ENCODE data around the gene KDM1A.
A peak's percentile ranks its signal among the peaks of the same experiment; 100 is the strongest.

The KDM1A gene

DNA sequence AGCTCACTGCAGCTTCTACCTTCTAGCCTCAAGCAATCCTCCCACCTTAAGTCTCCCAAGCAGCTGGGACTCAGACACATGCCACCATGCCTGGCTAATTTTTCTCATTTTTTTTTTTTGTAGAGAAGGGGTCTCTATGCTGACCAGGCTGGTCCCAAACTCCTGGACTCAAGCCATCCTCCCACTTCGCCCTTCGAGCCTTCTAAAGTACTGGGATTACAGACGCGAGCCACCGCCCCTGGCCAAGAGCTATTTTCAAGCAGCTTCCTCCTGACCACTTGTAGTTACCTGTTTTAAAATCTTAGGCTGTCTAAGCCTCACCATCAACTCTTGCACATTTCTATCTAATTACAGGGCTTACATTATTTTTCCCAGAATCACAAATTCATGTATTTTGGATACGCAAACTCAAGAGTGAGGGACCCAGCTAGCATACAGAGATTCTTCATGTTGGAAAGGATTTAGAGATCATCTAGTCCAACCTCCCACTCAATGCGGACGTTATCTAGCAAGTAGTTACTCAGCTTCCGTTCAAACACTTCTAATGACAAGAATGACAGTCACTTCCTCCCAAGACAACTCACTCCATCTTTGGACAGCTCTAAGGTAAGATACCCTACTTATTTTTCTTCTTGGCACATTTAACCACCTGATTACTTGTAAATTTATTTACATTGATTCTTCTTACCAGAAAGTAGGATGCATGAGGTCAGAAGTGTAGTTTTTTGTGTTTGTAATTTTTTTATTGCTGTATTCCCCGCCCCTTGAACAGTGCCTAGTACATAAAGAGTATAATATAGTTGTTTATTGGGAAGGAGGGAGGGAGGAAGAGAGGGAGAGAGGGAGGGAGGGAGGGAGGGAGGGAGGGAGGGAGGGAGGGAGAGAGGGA is 84.0 kb downstream of the KDM1A start:
- peaks cover 37% of the 10 kb centered on the region for H3K4me1 Mint-ChIP-seq

DNA sequence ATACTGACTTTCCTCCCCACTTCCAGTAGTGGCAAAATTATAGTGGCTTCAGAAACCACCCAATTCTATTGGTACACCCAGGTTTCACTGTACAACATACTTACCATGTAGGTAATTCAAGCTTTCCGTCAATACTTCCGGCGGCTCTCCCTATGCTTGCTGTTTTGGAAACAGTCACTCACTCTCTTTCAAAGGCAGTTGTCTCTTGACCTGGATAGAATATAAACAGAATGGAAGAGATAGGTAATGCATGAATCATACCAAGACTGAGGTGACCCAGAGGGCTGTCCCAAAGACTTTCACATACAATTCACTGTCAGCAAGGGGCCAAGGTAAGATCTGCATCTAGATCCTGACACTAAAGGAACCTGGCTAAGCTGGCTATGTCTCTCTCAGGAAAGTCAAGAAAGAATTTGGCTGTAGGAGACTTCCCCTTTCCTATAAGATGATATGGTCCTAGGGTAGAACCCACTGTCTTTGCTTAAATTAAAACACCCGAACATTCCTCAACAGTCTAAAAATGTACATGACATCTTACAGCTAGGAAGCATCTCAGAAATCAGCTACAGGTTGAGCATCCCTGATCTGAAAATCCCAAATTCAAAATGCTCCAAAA is 89.8 kb downstream of the KDM1A start:
- no peaks in the 10 kb centered on the region for H3K9me3 Mint-ChIP-seq
- peak overlapping the region in 1 of 2 donors; percentile 68 for H3K27ac Mint-ChIP-seq
- ATAC-seq (peak; percentile 76), DNase-seq (peak; percentile 11 to 48)
- H3K27me3 Mint-ChIP-seq, result no peaks in the 10 kb centered on the region
- peak overlapping the region in 1 of 2 donors; percentile 13 for H3K4me3 Mint-ChIP-seq
- H3K4me1 Mint-ChIP-seq, result peaks cover 51% of the 10 kb centered on the region

More for the DNA sequence above, 84.0 kb downstream of the KDM1A start:
- Mint-ChIP-seq H3K4me3 (peak overlapping the region; percentile 68 to 78), H3K27me3 (no peaks in the 10 kb centered on the region), H3K27ac (peak overlapping the region; percentile 45 to 90), H3K9me3 (no peaks in the 10 kb centered on the region)
- ATAC-seq (peak; percentile 84), DNase-seq (peak; percentile 19 to 21)

DNA sequence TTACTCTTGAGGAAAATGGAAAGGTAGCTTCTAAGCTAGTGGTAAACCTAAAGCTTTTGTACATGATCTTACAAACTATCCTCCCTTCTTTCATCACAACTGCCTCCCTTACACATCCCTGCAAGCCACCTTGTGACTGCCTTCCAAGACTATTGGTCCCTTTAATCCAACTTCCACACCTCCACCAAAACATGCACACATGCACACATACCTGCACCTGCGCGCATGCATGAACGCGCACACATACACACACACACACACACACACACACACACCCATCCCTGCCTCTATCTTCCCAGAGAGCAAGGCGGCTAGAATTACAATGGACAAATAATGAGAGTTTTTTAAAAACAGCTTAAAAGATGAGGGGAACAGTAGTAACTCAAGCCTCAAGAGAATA is 91.1 kb downstream of the KDM1A start:
- ATAC-seq (no peak), DNase-seq (no peak)
- H3K4me3 Mint-ChIP-seq, result peak overlapping the region; percentile 0 to 41
- peak overlapping the region; percentile 1 to 62 for H3K27ac Mint-ChIP-seq
- H3K4me1 Mint-ChIP-seq, result peaks cover 58% of the 10 kb centered on the region
- H3K9me3 Mint-ChIP-seq, result no peaks in the 10 kb centered on the region
- H3K27me3 Mint-ChIP-seq, result no peaks in the 10 kb centered on the region

DNA sequence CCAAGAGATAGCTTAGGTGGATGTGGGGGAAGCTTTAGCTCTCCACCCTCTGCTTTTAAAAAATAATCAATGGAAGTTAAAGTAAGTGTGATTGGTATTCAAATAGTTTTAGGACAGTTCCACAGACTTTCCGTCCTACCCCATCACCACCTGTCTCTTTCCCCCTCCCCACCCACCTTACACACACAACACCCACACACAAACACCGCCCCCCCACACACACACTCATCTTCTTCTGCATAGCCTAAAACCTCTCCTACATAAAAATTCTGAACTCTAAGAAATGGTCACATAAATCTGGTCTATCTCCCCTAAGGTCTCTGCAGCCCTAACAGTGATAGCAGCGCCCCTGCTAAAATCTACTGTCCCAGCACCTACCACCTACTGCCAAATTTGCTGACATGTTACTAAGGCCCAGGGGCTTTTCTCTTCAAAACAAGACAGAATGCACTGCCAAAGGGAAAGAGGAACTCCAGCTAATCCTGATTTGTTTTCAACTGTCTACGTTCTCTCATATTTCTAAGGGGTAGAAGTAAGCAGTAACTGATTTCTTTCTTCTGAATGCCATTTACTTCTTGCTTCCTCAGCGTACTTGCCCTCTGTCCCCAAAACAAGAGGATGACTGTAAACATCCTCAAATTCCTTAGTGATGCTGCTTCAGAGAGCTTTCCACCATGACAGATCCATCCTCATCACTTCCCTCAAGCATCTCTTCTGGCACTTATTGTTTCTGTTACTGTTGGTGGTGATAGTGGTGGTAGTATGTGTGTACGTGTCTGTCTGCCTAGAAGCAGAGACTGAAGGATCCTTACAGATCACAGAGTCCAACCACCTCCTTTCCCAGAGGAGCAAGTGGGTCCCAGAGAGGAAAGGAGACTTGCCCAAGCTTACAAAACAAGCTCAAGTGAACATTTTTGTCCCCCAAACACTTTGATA is 92.6 kb downstream of the KDM1A start:
- ATAC-seq (no peak), DNase-seq (no peak)
- Mint-ChIP-seq H3K27ac (peak overlapping the region; percentile 29 to 77), H3K4me1 (peaks cover 71% of the 10 kb centered on the region), H3K4me3 (peak overlapping the region; percentile 8 to 39), H3K9me3 (no peaks in the 10 kb centered on the region), H3K27me3 (no peaks in the 10 kb centered on the region)

DNA sequence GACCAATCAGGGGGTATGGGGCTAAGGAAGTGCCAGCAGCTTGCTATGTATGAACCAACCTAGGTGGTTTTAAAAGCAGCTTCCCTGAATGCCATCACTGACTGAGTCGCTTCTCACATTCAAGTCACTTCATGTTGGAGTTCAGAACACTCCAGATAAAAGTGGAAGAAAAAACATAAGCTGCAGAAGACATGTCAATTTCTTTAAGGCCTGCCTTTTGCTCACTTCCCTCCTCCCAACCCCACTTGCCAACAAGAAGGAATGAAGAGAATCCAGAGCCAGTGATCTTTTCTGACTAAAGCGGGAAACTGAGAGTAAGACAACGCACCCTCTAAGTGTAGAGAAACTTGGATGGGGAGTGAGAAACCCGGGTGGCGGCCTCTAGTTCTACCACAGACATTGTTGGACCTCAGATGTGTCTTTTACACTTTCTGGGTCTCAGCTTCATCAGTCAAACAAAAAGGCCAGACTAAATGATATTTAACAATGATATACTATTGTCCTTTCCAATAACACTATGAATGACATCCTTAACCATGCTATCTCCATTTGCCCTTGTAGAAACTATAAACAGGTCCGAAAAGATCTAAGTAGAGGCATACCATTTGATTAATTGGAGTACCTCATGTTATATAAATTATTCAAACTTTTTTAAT is 95.3 kb downstream of the KDM1A start:
- Mint-ChIP-seq H3K4me1 (peaks cover 85% of the 10 kb centered on the region), H3K27me3 (no peaks in the 10 kb centered on the region), H3K9me3 (no peaks in the 10 kb centered on the region), H3K27ac (peak overlapping the region in 1 of 2 donors; percentile 5), H3K4me3 (peak overlapping the region in 1 of 2 donors; percentile 56)
- ATAC-seq (peak; percentile 45), DNase-seq (no peak)

DNA sequence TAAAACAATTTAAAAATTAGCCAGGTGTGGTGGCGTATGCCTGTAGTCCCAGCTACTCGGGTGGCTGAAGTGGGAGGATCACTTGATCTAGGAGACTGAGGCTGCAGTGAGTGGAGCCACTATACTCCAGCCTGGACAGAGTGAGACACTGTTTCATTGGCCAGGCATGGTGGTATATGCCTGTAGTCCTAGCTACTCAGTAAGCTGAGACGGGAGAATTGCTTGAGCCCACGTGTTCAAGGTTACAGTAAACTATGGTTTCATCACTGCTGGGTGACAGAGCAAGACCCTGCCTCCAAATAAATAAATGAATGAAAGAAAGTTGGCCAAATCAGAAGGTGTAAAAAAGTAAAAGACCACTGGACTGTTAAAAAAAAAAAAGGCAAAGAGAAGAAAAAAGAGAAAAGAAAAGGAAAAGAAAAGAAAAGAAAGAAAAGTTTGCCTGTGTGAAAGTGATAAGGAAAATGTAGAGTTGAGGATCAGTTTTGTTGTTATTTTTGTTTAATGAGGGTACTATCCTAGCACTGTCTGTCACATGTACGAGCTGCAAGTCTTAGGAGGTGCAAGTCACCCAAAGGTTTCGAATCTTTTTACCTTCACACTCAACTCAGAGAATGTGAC is 97.1 kb downstream of the KDM1A start:
- no peak for ATAC-seq
- Mint-ChIP-seq H3K27ac (no peak overlapping the region), H3K9me3 (no peaks in the 10 kb centered on the region), H3K4me3 (no peak overlapping the region), H3K27me3 (no peaks in the 10 kb centered on the region), H3K4me1 (peaks cover 77% of the 10 kb centered on the region)
- no peak for DNase-seq

DNA sequence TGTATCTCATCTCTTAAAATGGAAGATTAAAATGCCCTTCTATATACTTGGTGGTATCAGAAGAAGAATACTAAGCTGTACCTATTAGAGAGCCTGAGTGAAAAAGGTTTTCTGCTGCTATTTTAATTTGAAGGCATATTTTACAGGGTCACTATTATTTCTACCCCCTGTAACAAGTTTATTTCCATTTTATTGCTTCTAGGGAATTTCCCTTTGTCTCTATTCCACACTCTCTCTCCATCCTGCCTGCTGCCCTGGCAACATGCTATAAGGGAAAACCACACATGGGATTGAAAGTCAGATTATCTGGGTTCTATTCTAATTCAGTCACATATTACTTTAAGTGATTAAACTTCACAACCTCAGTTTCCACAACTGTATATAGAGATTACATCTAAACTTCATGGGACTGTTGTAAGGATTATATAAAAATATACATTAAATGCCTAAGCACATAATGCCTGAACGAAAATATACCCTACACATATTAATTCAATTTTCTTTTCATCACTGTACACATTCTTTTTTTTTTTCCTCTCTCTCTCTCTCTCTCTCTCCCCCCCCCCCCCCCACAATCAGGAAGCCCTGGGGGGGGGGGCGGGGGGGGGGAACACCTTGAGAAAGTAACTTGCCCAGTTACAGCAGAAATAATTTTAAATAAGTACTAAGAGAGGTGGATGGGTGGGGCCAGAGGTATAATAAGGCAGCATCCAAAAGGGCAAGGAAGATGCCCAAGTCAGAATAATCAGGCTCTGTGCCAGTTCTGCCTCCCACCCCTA is 97.8 kb downstream of the KDM1A start:
- ATAC-seq (no peak), DNase-seq (no peak)
- Mint-ChIP-seq H3K4me1 (peaks cover 69% of the 10 kb centered on the region), H3K4me3 (no peak overlapping the region), H3K9me3 (no peaks in the 10 kb centered on the region), H3K27me3 (no peaks in the 10 kb centered on the region), H3K27ac (no peak overlapping the region)

DNA sequence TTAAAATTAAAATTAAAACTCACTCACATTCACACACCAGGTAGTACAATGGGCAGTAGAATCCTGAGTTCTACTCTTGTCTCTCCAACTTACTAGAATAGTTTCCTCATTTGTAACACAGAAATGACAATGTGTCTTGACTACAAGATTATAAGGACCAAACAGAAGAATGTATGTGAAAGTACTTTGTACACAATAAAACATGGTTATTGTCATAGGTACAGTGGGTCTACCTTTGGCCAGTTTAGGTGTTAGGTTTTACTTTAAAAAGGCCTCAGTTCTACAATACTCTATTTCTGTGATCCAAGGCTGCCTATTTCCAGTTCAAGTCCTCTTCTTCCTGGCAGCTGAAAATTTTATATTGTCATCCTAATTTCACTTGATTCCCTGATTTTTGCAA is 99.1 kb downstream of the KDM1A start:
- H3K27ac Mint-ChIP-seq, result peak overlapping the region in 1 of 2 donors; percentile 16
- DNase-seq (no peak), ATAC-seq (no peak)
- peaks cover 56% of the 10 kb centered on the region for H3K4me1 Mint-ChIP-seq
- H3K27me3 Mint-ChIP-seq, result no peaks in the 10 kb centered on the region
- H3K9me3 Mint-ChIP-seq, result no peaks in the 10 kb centered on the region
- no peak overlapping the region for H3K4me3 Mint-ChIP-seq

DNA sequence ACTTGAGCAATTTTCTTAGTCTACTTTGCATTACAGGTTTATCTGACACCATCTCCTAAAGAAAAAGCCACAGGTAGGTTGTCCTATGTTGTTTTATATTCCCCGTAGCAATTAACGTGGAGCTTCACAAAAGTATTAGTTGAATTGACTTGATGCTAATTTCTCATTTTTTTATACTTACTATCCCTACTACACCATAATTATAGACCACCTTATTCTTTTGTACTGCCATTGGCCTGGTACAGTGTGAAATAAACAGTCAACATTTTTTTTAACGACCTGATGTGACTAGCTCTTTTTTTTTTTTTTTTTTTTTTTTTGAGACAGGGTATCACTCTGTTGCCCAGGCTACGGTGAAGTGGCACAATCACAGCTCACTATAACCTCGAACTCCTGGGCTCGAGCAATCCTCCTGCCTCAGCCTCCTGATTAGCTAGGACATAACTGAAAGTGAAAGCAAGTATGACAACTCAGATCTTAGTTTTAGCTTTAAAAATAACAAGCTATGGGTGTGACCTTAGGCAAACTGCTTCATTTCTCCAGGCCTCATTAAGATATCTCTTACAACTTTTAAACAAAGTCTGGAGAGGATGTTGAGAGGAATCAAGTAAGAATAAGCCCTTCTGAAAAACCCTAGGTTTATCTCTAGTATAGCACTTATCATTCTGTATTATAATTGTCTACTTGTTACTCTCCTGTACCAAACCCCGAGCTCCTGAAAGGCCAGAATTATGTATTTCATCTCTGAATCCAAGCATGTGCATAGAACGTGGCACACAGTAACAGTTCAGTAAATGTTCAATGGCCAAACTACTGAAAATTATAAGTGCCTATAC is 99.9 kb downstream of the KDM1A start:
- Mint-ChIP-seq H3K9me3 (no peaks in the 10 kb centered on the region), H3K27me3 (no peaks in the 10 kb centered on the region), H3K4me3 (peak overlapping the region; percentile 24 to 57), H3K4me1 (peaks cover 56% of the 10 kb centered on the region), H3K27ac (peak overlapping the region; percentile 16 to 88)
- ATAC-seq, result peak; percentile 85
- peak in 1 of 2 donors; percentile 48 for DNase-seq

DNA sequence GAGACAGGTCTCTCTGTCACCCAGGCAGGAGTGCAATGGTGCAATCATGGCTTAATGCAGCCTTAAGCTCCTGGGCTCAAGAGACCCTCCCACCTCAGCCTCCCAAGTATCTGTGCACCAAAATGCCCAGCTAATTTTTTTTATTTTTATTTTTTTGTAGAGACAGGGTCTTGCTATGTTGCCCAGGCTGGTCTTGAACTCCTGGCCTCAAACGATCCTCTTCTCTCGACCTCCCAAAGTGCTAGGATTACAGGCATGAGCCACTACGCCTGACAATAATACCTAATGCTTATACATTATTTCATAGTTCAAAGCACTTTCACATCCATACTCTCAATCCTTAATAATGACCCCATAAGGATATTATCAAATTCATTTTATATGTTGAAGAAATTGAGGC is 101.1 kb downstream of the KDM1A start:
- peaks cover 63% of the 10 kb centered on the region for H3K4me1 Mint-ChIP-seq
- H3K4me3 Mint-ChIP-seq, result no peak overlapping the region
- no peak overlapping the region for H3K27ac Mint-ChIP-seq

DNA sequence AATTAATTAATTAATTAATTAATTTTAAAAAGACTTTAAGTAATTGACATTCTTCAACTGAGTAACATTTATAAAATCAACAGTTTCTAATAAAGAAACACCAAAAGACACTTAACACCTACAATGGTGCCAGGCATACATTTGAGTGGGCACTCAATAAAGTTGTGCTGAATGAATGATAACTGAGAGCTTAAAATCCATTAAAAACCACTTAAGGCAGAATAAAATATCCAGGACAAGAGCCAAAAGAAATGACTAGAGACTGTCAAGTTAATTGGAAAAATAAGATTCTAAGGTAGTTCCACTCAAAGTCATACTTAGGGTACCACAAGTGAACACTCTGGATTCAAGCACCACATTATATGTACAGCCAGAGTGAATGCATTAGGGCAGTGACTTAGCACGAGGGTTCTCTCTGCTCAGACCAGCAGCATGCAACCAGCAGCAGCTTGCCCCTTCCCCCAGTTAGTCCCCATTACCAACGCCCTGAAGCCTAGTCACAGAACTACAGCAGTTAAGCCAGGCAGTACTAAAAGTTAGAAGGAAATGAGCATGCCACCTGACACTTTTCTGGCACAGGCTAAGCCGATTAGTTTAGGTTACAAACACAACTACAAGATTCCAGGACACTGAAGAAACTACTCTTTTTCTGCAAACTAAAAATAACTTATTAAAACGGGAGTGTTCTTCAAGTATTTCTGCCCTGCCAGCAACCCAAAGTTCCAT is 102.9 kb downstream of the KDM1A start:
- Mint-ChIP-seq H3K27ac (no peak overlapping the region), H3K9me3 (no peaks in the 10 kb centered on the region), H3K4me3 (no peak overlapping the region), H3K27me3 (no peaks in the 10 kb centered on the region), H3K4me1 (peaks cover 62% of the 10 kb centered on the region)
- DNase-seq (no peak), ATAC-seq (no peak)

More for the DNA sequence above, 101.1 kb downstream of the KDM1A start:
- ATAC-seq, result no peak
- no peak for DNase-seq
- no peaks in the 10 kb centered on the region for H3K27me3 Mint-ChIP-seq
- no peaks in the 10 kb centered on the region for H3K9me3 Mint-ChIP-seq

DNA sequence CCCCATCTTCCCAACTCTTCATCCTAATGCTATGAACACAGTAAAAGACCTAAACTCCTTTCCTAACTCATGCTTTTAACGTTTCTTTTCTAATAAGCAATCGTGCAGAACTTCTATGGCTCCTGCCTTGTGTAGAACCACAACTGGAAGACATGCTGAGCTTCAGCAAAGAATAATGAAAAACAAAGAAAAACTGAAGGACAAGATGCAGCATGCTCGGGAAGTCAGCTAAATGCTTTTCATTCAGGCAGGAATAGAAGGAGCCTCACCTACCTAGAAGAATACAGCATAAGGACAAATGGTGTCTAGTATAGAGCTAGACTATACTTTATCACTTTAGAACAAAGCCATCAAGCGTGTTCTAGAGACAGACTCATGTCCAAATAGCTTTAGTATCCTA is 103.5 kb downstream of the KDM1A start:
- no peaks in the 10 kb centered on the region for H3K9me3 Mint-ChIP-seq
- DNase-seq, result no peak
- no peak overlapping the region for H3K4me3 Mint-ChIP-seq
- H3K27me3 Mint-ChIP-seq, result no peaks in the 10 kb centered on the region
- H3K4me1 Mint-ChIP-seq, result peaks cover 56% of the 10 kb centered on the region
- no peak for ATAC-seq
- no peak overlapping the region for H3K27ac Mint-ChIP-seq

DNA sequence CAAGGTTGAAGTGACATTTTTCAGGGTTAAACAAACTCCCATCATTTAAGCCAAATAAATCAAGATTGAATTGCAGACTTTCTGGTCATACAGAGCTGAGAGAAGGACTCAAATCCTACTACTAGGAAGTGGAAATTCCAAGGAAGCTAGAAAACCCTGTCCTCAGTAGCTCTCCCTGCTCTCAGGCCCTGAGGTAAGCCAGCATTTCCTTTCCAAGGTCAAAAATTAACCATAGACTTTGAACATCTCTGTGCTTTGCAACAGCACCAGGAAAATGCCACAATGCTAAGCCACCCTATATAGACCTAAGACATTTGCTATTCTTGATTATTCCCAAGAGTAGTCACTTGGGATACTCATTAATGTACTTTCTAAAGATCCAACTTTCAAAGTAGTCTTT is 104.3 kb downstream of the KDM1A start:
- Mint-ChIP-seq H3K4me3 (no peak overlapping the region), H3K9me3 (no peaks in the 10 kb centered on the region), H3K27ac (no peak overlapping the region), H3K27me3 (no peaks in the 10 kb centered on the region), H3K4me1 (peaks cover 53% of the 10 kb centered on the region)
- no peak for ATAC-seq
- no peak for DNase-seq
